CD8-positive, alpha-beta memory T cell (primary cell): Measurements from ENCODE around the gene SULT1E1. TPM values are rescaled to one million over a fixed set of nuclear protein-coding genes. Genes with fewer than 3 reads are reported as not detected.

ENCODE experiments used
- polyA plus RNA-seq: library from polyadenylated mRNA; unstranded; fragments of 300-500 nt; fragmentation: Illumina TruSeq; gene quantifications from one replicate; pipeline ENCODE4 v1.2.3, GENCODE V29; 2021
- total RNA-seq, 2 experiments: library from RNA; stranded (reverse); gene quantifications; one replicate each; pipeline ENCODE4 v1.2.3, GENCODE V29; 2021

The SULT1E1 gene
- total and polyA plus RNA-seq, 3 experiments from 2014 or later = not detected

Other genes with a start within 250 kb of the SULT1E1 start
- gene UGT2A2, start 220.5 kb downstream of the SULT1E1 start, total RNA-seq = not detected
- gene UGT2A2, start 220.5 kb downstream of the SULT1E1 start, polyA plus RNA-seq = not detected
- gene UGT2A1, start 206.9 kb downstream of the SULT1E1 start, total RNA-seq = not detected
- gene UGT2A1, start 206.9 kb downstream of the SULT1E1 start, polyA plus RNA-seq = not detected
- under 1 TPM; 0.20 to 0.22 TPM for gene SULT1B1, start 99.5 kb downstream of the SULT1E1 start, total RNA-seq
- 1.8 TPM for gene SULT1B1, start 99.5 kb downstream of the SULT1E1 start, polyA plus RNA-seq
- not detected for gene CSN1S1, start 70.9 kb upstream of the SULT1E1 start, total RNA-seq
- gene CSN1S1, start 70.9 kb upstream of the SULT1E1 start, polyA plus RNA-seq = not detected
- not detected for gene CSN2, start 105.6 kb upstream of the SULT1E1 start, total RNA-seq
- gene CSN2, start 105.6 kb upstream of the SULT1E1 start, polyA plus RNA-seq = not detected
- gene STATH, start 135.8 kb upstream of the SULT1E1 start, total RNA-seq = not detected
- gene STATH, start 135.8 kb upstream of the SULT1E1 start, polyA plus RNA-seq = not detected
- gene HTN3, start 168.3 kb upstream of the SULT1E1 start, total RNA-seq = not detected
- not detected for gene HTN3, start 168.3 kb upstream of the SULT1E1 start, polyA plus RNA-seq
- not detected for gene HTN1, start 190.3 kb upstream of the SULT1E1 start, total RNA-seq
- gene HTN1, start 190.3 kb upstream of the SULT1E1 start, polyA plus RNA-seq = not detected